Measurements from ENCODE around the gene CCDC57.

- TF ChIP-seq CTCF (IDR thresholded peaks at IDR 0.05) = no peak
- TF ChIP-seq EZH2 (IDR thresholded peaks at IDR 0.05) = no peak
Observed at GRCh38 chr17:82128287-82128686, 84.4 kb downstream of the CCDC57 start.
